GM21786 (cell line): ENCODE results near the gene TCF19.
A peak's percentile ranks its signal among the peaks of the same experiment; 100 is the strongest.
"Not testable (repeated sequence)": the region's sequence is repeated elsewhere in the genome, so short reads cannot be mapped to it uniquely, and the experiment has no call there.

Experiments
- ATAC-seq: cut with Tn5 transposase; IDR thresholded peaks from one replicate; pipeline ENCODE4 v1.9.1; 2021; ENCODE audit not compliant: unreplicated experiment

TCF19 gene

GRCh38 chr6:31178143-31179041, 20.0 kb downstream of the TCF19 start:
- no peak for ATAC-seq

- no peak for ATAC-seq
These were observed 20.6 kb downstream of the TCF19 start for GRCh38 chr6:31179042-31179386.

- ATAC-seq, result no peak
These were observed 21.5 kb downstream of the TCF19 start for GRCh38 chr6:31179896-31180295.

- ATAC-seq, result no peak
These were observed 22.1 kb downstream of the TCF19 start for GRCh38 chr6:31180500-31180899.

- ATAC-seq, result not testable (repeated sequence)
These were observed 24.9 kb downstream of the TCF19 start for GRCh38 chr6:31183287-31183686.

GRCh38 chr6:31183859-31184258, 25.5 kb downstream of the TCF19 start:
- ATAC-seq, result not testable (repeated sequence)

GRCh38 chr6:31185695-31186051, 27.3 kb downstream of the TCF19 start:
- ATAC-seq, result not testable (repeated sequence)

GRCh38 chr6:31186052-31186734, 27.8 kb downstream of the TCF19 start:
- ATAC-seq, result no peak

GRCh38 chr6:31187780-31188194, 29.4 kb downstream of the TCF19 start:
- ATAC-seq, result no peak

- ATAC-seq, result not testable (repeated sequence)
These were observed 30.8 kb downstream of the TCF19 start for GRCh38 chr6:31189223-31189622.

- no peak for ATAC-seq
These were observed 32.1 kb downstream of the TCF19 start for GRCh38 chr6:31190488-31190887.

GRCh38 chr6:31192431-31193105, 34.2 kb downstream of the TCF19 start:
- not testable (repeated sequence) for ATAC-seq

- no peak for ATAC-seq
These were observed 34.8 kb downstream of the TCF19 start for GRCh38 chr6:31193206-31193605.

- ATAC-seq, result no peak
These were observed 35.9 kb downstream of the TCF19 start for GRCh38 chr6:31194061-31194834.

GRCh38 chr6:31195308-31195979, 37.1 kb downstream of the TCF19 start:
- ATAC-seq, result not testable (repeated sequence)

GRCh38 chr6:31196251-31197022, 38.0 kb downstream of the TCF19 start:
- not testable (repeated sequence) for ATAC-seq

GRCh38 chr6:31197559-31198305, 39.3 kb downstream of the TCF19 start:
- peak; percentile 81 for ATAC-seq

GRCh38 chr6:31199105-31199452, 40.7 kb downstream of the TCF19 start:
- ATAC-seq, result not testable (repeated sequence)
